Cardiac muscle cell (in vitro differentiated cells and primary cell): ENCODE results near the gene NTRK3. TPM values are rescaled to one million over a fixed set of nuclear protein-coding genes. Genes with fewer than 3 reads are reported as not detected.

Experiments
- DNase-seq, 2 donors: peaks; one replicate each; pipeline versions ENCODE4 v3.0.0 to v3.0.0-alpha.2; 2010 to 2017; ENCODE audit warnings: low read depth in 1 of 2, low spot score in 1 of 2
- H3K27ac ChIP-seq: fragments of 200-600 bp; sonication (generic); 2 replicates; pipeline ENCODE4 v1.5.1; 2016
- H3K27me3 ChIP-seq: fragments of 200-600 bp; sonication (generic); 2 replicates; pipeline ENCODE4 v1.6.0; 2016; ENCODE audit warnings: control low read depth
- H3K36me3 ChIP-seq: fragments of 200-600 bp; sonication (generic); 2 replicates; pipeline ENCODE4 v1.5.1; 2016; ENCODE audit warnings: control low read depth
- H3K4me1 ChIP-seq: fragments of 200-600 bp; sonication (generic); 2 replicates; pipeline ENCODE4 v1.8.1; 2017; ENCODE audit warnings: low read depth, mild to moderate bottlenecking, mixed run types
- H3K4me3 ChIP-seq: fragments of 200-600 bp; sonication (generic); 2 replicates; pipeline ENCODE4 v1.5.1; 2016; ENCODE audit warnings: mild to moderate bottlenecking
- H3K9me3 ChIP-seq: fragments of 200-600 bp; sonication (generic); 2 replicates; pipeline ENCODE4 v1.5.1; 2017; ENCODE audit warnings: low read depth, mild to moderate bottlenecking, control low read depth
- polyA plus RNA-seq: library from polyadenylated mRNA; unstranded; fragments of >200 nt; fragmentation: Nextera tagmentation; extraction: Ambion mirVana; gene quantifications from 2 replicates; pipeline ENCODE4 v1.2.1, GENCODE V29; 2016
- total RNA-seq: library from RNA; depleted of rRNA; stranded (reverse); fragments of >200 nt; gene quantifications from 2 replicates; pipeline ENCODE4 v1.2.3, GENCODE V29; 2016
- TF ChIP-seq, protein P1 (sequence below): IDR thresholded peaks from 2 replicates; pipeline ENCODE4 v1.5.1; 2012; ENCODE audit warnings: low read depth, mild to moderate bottlenecking, low read length

Gene NTRK3
- total and polyA plus RNA-seq, 2 experiments from 2014 or later = 3.3 to 6.2 TPM

DNA sequence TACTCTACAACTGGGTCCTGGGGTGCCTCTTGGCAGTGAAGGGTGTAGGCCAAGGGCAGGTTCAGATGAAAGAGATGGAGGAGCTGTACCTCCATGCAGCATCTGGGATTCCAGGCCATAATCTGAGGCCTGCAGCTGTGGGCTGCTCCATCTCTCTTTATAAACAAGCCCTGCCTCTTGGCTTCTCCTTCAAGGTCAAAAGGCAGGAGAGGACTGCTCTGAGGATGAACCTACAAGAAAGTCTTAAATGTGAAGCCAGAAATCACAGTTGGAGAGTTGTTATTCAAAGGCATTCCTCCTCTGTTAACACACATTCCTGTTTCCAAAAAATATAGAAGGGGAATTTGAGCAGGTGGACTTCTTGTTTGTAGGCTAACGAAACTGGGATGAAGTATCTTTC, 355.5 kb downstream of the NTRK3 start:
- TF ChIP-seq, protein P1, sequence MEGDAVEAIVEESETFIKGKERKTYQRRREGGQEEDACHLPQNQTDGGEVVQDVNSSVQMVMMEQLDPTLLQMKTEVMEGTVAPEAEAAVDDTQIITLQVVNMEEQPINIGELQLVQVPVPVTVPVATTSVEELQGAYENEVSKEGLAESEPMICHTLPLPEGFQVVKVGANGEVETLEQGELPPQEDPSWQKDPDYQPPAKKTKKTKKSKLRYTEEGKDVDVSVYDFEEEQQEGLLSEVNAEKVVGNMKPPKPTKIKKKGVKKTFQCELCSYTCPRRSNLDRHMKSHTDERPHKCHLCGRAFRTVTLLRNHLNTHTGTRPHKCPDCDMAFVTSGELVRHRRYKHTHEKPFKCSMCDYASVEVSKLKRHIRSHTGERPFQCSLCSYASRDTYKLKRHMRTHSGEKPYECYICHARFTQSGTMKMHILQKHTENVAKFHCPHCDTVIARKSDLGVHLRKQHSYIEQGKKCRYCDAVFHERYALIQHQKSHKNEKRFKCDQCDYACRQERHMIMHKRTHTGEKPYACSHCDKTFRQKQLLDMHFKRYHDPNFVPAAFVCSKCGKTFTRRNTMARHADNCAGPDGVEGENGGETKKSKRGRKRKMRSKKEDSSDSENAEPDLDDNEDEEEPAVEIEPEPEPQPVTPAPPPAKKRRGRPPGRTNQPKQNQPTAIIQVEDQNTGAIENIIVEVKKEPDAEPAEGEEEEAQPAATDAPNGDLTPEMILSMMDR = no peak
- no peaks in the 10 kb centered on the region for H3K4me1 ChIP-seq
- no peak for DNase-seq

DNA sequence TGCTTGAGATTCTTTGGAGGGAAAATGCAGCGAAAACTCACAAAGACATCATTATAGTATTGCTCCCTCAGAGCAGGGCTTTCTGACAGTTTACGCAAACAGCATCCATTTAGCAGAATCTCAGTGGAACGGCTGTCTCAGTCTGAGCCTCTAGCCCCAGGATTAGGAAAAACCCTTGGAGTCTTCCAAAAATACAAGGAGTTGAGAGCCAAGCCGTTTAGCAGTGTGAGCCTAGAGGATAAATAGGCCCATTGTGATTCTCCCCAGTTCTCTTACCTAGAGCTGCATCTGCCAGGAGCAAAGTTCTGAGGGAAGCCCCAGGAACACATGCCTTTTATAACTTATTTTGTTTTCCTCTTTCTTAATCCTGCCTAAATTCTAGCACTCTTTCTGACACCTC, 359.6 kb downstream of the NTRK3 start:
- TF ChIP-seq, protein P1 = no peak
- H3K36me3 ChIP-seq = no peaks in the 10 kb centered on the region
- H3K4me3 ChIP-seq = no peak overlapping the region
- H3K27me3 ChIP-seq = no peaks in the 10 kb centered on the region
- DNase-seq = no peak
- H3K27ac ChIP-seq = no peak overlapping the region
- H3K4me1 ChIP-seq = no peaks in the 10 kb centered on the region
- no peaks in the 10 kb centered on the region for H3K9me3 ChIP-seq

More for the DNA sequence above, 355.5 kb downstream of the NTRK3 start:
- Histone ChIP-seq H3K4me3 (no peak overlapping the region), H3K36me3 (no peaks in the 10 kb centered on the region), H3K27me3 (no peaks in the 10 kb centered on the region), H3K9me3 (no peaks in the 10 kb centered on the region), H3K27ac (no peak overlapping the region)

DNA sequence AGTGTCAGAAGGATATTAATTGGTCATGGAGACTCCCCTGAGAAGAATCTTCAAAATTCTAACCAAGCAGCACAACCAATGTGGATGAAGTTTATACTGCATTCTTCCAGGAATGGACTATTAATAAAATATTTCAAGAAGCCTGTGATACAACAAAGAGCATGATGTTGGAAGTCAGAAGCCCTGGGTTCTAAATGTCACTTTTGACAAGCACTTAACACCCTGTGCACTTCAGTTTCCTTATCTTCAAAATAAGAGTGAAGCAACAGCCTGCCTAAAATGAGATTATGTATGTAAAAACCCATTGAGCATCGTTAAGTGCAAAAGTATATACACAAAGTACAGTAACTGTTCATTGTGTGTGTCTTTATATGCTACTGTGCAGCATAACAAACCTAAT, 369.4 kb downstream of the NTRK3 start:
- Histone ChIP-seq H3K27ac (no peak overlapping the region), H3K4me1 (peaks cover 5% of the 10 kb centered on the region), H3K36me3 (no peaks in the 10 kb centered on the region), H3K4me3 (no peak overlapping the region), H3K9me3 (no peaks in the 10 kb centered on the region), H3K27me3 (no peaks in the 10 kb centered on the region)
- no peak for DNase-seq
- TF ChIP-seq, protein P1 = no peak

DNA sequence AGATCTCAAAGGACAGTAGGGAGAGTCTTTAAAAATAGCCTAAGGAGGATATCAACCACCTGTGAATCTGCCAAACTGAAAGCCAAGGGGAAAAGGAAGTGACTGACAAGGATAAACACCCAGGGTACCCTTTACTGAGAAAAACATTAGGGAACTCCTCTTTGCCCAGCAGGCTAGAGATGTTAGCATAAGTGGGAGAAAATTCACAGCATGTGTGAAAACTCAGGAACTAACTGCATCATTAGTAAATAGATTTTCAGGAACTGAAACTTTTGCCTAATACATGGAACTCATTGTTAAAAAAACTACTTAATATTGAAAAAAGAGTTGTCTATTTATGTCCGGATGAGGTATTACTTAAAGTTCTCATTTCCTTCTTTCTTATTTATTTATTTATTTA, 375.5 kb downstream of the NTRK3 start:
- peaks cover 11% of the 10 kb centered on the region for H3K4me1 ChIP-seq
- no peaks in the 10 kb centered on the region for H3K9me3 ChIP-seq
- no peak overlapping the region for H3K4me3 ChIP-seq
- no peaks in the 10 kb centered on the region for H3K27me3 ChIP-seq
- no peaks in the 10 kb centered on the region for H3K36me3 ChIP-seq
- TF ChIP-seq, protein P1 = no peak
- no peak overlapping the region for H3K27ac ChIP-seq
- DNase-seq = no peak

DNA sequence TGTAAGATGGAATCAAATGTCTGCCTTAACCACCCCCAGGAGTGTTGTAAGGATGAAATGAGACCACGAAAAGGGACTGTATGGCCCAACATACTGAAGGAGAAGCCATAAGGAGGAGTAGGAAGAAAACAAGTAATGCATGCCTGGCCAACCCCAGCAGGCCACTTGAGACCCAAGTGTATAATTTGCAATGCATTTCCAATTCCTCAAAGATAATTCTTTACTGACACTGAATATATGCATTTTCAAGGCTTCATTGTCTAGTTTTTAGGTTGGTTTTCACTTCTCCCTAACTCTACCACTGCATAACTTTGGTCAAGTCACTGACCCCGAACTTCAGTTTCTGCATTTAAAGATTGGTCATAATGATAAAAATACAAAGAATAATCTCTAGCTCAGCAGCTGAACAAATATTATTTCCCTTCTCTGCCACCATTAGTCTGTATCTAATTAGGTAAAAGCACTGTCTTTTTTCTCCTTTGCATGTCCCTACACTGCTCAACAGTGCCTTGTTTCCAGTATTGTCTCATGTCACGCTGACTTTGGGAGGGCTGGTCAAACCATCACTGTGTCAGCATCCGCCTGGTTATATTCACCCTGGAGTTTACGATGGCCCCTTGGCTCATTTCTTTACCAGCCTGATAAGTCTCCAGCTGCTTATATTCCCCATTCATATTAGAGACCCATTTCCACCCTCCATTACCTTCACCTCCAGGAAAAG, 378.6 kb downstream of the NTRK3 start:
- no peaks in the 10 kb centered on the region for H3K36me3 ChIP-seq
- no peaks in the 10 kb centered on the region for H3K9me3 ChIP-seq
- no peaks in the 10 kb centered on the region for H3K27me3 ChIP-seq
- TF ChIP-seq, protein P1 = no peak
- H3K27ac ChIP-seq = no peak overlapping the region
- peaks cover 19% of the 10 kb centered on the region for H3K4me1 ChIP-seq
- no peak for DNase-seq
- H3K4me3 ChIP-seq = no peak overlapping the region
